Omental fat pad (tissue), 4 donors: ENCODE data around the gene YY1AP1. TPM values are rescaled to one million over a fixed set of nuclear protein-coding genes. Genes with fewer than 3 reads are reported as not detected.
"Not testable (repeated sequence)": the region's sequence is repeated elsewhere in the genome, so short reads cannot be mapped to it uniquely, and the experiment has no call there.

Source experiments
- ATAC-seq: fragments of 150-250 bp; one replicate; pipeline ENCODE4 v1.9.1; 2016; ENCODE audit warnings: mild to moderate bottlenecking, moderate library complexity; ENCODE audit not compliant: low FRiP score
- DNase-seq: peaks from one replicate; pipeline ENCODE4 v3.0.0-alpha.2; 2019; ENCODE audit warnings: low spot score
- CTCF ChIP-seq, 3 donors: fragments of 450-650 bp; IDR thresholded peaks; one replicate each; pipeline ENCODE4 v1.5.1; 2016 to 2017; ENCODE audit warnings: antibody characterized with exemption in 3 of 3, mild to moderate bottlenecking in 3 of 3, moderate library complexity in 2 of 3
- total RNA-seq, 4 donors: library from RNA; depleted of rRNA; stranded (reverse); fragments of >200 nt; gene quantifications; one replicate each; pipeline ENCODE4 v1.1.0, GENCODE V29; 2016

YY1AP1 gene
- total RNA-seq, 4 donors from 2014 or later, result 91.3 to 135 (median 119) TPM

GRCh38 chr1:155697046-155697445 is 8.5 kb upstream of the YY1AP1 start:
- TF ChIP-seq CTCF (IDR thresholded peaks at IDR 0.05), result no peak
- no peak for ATAC-seq
- DNase-seq, result no peak

- no peak for ATAC-seq
- no peak for TF ChIP-seq CTCF (IDR thresholded peaks at IDR 0.05)
- no peak for DNase-seq
Observed at GRCh38 chr1:155696524-155696923, 8.0 kb upstream of the YY1AP1 start.

- DNase-seq (no peak), ATAC-seq (no peak)
- TF ChIP-seq CTCF (IDR thresholded peaks at IDR 0.05), result no peak
Observed at GRCh38 chr1:155695608-155696007, 7.0 kb upstream of the YY1AP1 start.

GRCh38 chr1:155695072-155695471 is 6.5 kb upstream of the YY1AP1 start:
- ATAC-seq (no peak), DNase-seq (no peak)
- TF ChIP-seq CTCF (IDR thresholded peaks at IDR 0.05), result no peak

- no peak for ATAC-seq
- TF ChIP-seq CTCF (IDR thresholded peaks at IDR 0.05), result no peak
Observed at GRCh38 chr1:155694167-155694566, 5.6 kb upstream of the YY1AP1 start.

GRCh38 chr1:155691992-155692528 is 3.5 kb upstream of the YY1AP1 start:
- TF ChIP-seq CTCF (IDR thresholded peaks at IDR 0.05), result no peak
- ATAC-seq, result no peak

More at GRCh38 chr1:155694167-155694566, 5.6 kb upstream of the YY1AP1 start:
- DNase-seq, result no peak

GRCh38 chr1:155689081-155689607 is 570 bp upstream of the YY1AP1 start, which contains the start of gene DAP3:
DAP3 (plus strand) TSS chr1:155689091; CDS start chr1:155709780, 20,689 bp downstream.
- not testable (repeated sequence) for ATAC-seq

More at GRCh38 chr1:155691992-155692528, 3.5 kb upstream of the YY1AP1 start:
- DNase-seq, result no peak

GRCh38 chr1:155687705-155688323 is 760 bp downstream of the YY1AP1 start:
- ATAC-seq, result peak; percentile 68
- DNase-seq, result not testable (repeated sequence)

More at GRCh38 chr1:155689081-155689607, 570 bp upstream of the YY1AP1 start, which contains the start of gene DAP3:
- DNase-seq, result peak; percentile 34
